IMR-90 (cell line): Measurements from ENCODE around the gene POC1B.

Experiments used
- FOS ChIP-seq: fragments of 150-350 bp; IDR thresholded peaks from 2 replicates; pipeline ENCODE4 v1.6.1; 2016; ENCODE audit warnings: low read depth, low read length
- SMC3 ChIP-seq: fragments of 150-350 bp; IDR thresholded peaks from 2 replicates; pipeline ENCODE4 v1.6.1; 2016; ENCODE audit warnings: low read depth, mild to moderate bottlenecking, antibody characterized with exemption, low read length, moderate library complexity

DNA sequence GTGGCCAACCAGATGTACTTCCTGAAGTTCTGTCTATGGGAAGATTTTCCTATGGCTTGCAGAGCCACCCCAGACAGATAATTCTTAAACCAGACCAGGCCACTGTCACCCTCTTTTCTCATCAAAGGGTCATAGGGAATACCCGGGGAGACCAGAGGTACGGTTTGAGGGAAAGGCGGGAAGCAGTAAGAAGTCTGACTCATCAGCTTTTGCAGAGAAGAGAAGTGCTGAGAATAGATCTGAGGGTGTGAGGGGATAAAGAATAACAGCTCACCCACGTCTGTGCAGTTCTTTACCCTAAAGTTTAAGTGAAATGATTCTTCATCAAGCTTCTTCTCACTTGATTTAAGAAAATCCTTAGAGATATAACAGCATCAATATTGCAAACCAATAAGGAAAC is 21.3 kb upstream of the POC1B start:
- no peak for TF ChIP-seq FOS
- TF ChIP-seq SMC3, result no peak
